ENCODE measurements around the gene CCDC33.

Gene CCDC33

DNA sequence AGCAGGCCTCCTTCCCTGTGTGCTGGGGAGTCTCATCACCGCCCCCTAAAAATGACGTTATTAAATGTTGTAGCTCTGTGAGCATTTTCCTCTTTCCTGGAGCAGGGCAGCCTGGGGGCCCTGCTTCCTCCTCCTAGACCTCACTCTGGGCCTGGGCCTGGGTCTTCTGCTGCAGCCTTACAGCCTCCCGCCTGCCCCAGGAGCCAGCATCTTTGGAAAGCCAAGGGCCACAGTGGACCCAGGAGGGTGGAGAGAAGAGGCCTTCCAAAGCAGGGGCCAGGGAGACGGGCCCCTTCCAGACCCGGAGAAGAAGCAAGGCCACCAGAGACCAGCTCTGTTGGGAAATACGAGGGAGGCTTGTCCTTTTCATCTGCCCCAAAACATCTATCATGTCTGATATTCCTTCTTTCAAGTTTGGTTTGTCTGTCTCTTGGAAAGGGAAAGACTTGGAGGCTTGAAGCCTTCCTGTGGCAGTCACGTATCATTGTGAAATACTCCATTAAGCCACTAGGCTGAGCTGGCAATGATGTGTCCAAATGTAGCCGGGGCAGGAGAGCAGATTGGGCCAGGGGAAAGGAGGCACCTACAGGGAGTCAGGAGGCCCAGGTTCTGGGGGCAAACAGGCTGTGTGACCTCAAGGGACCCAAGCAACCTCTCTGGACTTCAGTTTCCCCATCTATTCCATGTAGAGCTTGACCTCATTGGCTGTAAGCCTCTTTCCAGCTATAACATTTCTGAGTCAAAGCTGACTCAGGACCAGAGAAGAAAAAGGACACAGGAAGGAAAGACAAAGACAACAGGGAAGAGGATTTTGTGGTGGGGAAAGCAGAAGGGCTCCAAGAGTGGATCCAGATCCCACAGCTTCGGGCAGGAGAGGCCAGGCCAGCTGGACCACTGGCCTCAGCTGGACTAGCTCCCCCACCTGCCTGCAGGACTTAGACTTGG lies 100.2 kb downstream of the CCDC33 start:
- TF ChIP-seq GATA3 (IDR thresholded peaks at IDR 0.05; ENCODE audit: low read depth, low read length) = no peak

DNA sequence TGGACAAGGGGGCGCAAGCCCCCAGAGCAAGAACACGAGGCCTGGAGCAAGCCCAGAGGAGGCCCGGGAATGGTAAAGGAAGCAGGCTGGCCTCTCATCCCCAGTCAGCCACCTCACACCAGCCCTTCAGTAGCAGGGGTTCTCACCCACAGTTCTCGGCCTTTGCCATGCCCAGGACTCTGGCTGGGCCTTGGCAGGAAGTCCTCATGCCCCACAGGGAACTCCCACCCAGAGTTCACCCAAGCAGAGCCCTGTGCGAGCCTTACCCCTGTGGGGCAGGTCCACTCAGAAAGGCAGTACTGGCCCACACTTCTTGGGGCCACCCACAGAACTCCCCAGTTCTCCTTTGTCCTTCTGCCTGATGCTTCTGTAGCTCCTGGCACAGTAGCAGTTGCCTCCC lies 101.0 kb downstream of the CCDC33 start:
- TF ChIP-seq GATA2 (IDR thresholded peaks at IDR 0.05; ENCODE audit: low read depth, low read length) (no peak), GATA3 (IDR thresholded peaks at IDR 0.05; ENCODE audit: low read depth, low read length) (no peak)

DNA sequence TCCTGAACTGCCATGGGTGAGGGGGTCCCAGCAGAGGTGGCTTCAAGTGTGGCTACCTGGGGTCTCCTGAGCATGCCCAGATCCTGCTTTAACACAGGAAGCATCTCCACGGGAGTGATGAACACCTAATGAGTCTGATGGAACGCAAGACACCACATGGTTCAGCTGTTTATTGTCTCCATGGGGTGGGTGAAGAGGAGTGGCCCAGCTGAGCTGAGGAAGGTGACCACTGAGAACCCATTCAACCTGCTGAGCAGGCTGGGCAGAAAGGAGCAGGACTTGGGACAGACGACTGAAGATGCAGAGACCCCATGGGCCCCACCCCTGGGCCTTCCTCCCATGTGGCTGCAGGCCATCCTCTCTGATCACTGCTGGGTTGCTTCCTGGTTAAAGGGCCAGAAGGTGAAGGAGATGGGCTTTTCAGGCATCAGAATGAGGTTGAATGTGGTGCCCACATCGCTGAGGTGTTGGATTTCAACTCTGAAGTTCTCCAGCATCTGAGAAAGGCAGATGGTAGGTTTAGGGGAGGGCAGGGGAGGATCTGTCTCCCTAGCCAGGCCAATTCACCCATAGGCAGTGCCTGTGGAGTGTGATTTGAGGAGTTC lies 101.6 kb downstream of the CCDC33 start:
- TF ChIP-seq GATA3 (IDR thresholded peaks at IDR 0.05; ENCODE audit: low read depth, low read length) = no peak
- no peak for TF ChIP-seq GATA2 (IDR thresholded peaks at IDR 0.05; ENCODE audit: low read depth, low read length)

DNA sequence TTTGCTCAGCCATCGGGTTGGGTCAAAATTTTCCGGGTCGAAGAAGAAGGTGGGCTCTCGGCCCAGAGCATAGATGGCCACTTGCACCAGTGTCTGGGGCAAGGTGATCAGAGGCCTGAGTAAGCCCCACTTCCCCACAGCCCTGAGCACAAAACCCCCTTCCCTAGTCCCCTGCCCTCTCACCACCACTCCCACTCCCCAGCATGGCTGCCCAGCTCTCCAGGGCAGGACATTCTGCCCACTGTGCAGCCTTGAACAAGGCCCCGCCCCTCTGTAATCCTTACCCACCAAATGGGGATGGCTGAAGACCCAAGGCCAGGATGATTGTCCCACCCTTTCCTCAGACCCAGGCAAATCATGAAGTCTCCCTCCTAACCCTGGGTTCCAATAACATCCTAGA lies 102.5 kb downstream of the CCDC33 start:
- TF ChIP-seq GATA2 (IDR thresholded peaks at IDR 0.05; ENCODE audit: low read depth, low read length) = no peak
- no peak for TF ChIP-seq GATA3 (IDR thresholded peaks at IDR 0.05; ENCODE audit: low read depth, low read length)

DNA sequence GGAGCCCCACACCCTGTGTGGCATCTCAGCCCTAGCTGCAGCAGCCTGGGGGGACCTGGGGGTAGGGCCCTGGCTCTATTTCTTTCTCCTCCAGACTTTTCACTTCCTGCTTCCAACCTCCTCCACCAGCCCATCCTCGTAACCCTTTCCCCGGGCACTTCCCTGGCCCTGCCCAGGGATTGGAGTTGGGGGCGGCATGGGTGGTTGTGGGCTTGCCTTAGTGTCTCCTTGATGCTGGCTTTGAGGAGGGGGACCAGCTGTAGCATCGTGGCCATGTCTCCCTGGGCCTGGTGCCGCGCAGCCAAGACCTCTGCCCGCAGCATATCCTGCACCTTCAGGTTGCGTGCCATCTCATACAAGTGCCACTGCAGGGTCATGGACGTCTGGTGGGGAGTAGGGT lies 103.2 kb downstream of the CCDC33 start:
- TF ChIP-seq GATA2 (IDR thresholded peaks at IDR 0.05; ENCODE audit: low read depth, low read length) = no peak
- TF ChIP-seq GATA3 (IDR thresholded peaks at IDR 0.05; ENCODE audit: low read depth, low read length) = no peak

DNA sequence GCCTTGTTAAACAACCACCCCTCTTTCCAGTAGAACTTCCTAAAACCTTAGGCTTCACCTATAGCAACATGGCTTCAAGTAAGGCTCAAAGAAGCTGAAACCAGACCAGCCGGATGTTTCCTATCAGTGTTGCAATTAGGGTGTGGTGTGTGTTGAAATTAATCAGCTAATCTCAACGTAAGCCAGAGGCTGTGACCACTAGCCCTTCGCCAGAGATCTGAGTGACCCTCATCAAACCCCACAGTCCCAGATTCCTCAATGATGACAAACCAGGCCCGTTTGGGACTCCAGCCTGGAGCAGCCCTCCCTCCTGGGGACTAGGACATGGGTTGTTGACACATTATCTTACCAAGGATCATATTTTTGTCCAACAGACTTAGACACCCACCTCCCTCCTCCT lies 104.0 kb downstream of the CCDC33 start:
- TF ChIP-seq GATA3 (IDR thresholded peaks at IDR 0.05; ENCODE audit: low read depth, low read length) (no peak), GATA2 (IDR thresholded peaks at IDR 0.05; ENCODE audit: low read depth, low read length) (no peak)

DNA sequence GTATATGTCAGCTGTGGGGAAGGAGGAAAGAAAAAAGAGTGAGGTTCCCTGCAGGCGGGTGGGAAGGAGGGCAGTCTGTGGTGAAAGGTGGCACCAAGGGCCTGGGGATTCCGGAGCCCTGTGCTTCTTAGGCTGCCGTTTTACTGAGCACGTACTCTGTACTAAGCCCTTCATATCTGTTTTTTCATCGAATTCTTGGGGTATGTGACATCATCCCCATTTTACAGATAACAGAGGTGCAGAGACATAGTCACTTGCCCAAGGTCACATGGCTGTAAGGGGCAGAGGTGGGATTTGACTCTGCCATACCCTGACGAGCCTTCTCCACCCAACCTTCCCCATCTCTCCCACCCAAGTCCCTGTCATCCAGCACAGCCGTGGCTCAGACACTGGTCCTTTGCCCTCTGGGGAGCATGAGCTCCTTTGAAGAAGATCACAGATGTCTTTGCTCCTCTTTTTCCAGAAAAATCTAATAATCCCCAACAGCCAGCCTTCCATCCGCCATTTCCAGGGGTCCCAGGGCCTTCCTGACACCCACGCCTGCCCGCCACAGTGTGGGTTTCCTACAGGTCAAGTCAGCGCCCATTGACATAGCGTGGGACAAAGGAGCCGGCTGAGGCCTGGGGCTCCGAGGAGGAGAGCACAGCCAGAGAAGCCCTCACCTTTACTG lies 107.1 kb downstream of the CCDC33 start:
- TF ChIP-seq GATA2 (IDR thresholded peaks at IDR 0.05; ENCODE audit: low read depth, low read length) = no peak
- no peak for TF ChIP-seq GATA3 (IDR thresholded peaks at IDR 0.05; ENCODE audit: low read depth, low read length)

DNA sequence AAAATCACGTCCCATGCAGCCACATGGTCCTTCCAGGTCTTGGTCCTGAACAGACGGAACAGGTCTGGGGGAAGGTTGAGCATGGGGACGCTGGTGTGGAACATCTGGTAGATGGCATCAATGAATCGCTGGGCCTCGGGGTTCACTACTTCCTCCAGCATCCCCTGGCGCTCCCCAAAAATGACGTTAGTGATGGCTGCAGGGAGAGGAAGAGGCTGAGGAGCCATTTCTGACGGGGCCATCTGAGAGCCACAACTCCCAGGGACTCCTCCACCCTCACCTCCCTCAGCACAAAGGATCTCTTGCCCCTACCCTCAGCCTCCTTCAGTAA lies 107.6 kb downstream of the CCDC33 start:
- no peak for TF ChIP-seq GATA2 (IDR thresholded peaks at IDR 0.05; ENCODE audit: low read depth, low read length)
- TF ChIP-seq GATA3 (IDR thresholded peaks at IDR 0.05; ENCODE audit: low read depth, low read length) = no peak

DNA sequence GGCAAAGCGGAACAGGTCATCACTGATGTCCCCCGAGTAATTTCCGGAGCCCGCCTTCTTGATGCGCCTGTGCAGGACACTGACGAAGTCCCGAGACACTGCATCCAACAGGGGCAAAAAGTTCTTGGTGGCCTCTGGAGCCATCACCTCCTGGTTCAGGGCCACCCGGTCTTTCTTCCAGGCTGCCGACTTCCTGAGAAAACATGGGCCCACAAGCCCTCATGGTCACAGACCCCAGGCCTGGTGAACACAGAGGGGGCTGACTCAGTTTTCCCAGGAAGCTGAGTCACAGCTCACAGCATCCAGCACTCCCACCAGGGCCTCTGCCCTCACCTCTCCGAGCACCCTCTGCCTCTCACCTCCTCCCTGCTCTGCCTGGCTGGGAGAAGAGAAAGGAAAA lies 108.9 kb downstream of the CCDC33 start:
- TF ChIP-seq GATA2 (IDR thresholded peaks at IDR 0.05; ENCODE audit: low read depth, low read length) (no peak), GATA3 (IDR thresholded peaks at IDR 0.05; ENCODE audit: low read depth, low read length) (no peak)

DNA sequence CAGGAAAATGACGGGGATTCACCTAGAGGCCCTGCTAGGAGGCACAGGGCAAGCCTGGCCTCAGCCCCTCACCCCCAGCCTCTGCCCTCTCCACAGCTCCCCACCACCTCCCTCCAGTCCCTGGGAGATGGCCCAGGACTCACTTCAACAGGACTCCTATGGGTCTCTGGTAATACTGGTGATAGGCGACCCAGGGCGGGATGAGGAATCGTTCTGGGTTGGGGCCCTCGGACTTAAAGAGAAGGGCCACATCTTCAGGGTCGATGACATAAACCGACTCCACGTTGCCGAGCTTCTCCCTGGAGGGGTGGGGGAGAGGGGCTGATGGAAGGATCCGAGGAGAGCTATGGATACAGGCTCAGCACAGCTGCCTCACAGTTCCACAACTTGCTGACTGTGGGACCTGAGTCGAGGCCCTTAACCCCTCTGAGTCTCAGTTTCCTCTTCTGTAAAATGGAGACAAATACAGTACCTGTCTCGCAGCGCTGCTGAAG lies 111.7 kb downstream of the CCDC33 start:
- no peak for TF ChIP-seq GATA3 (IDR thresholded peaks at IDR 0.05; ENCODE audit: low read depth, low read length)
- no peak for TF ChIP-seq GATA2 (IDR thresholded peaks at IDR 0.05; ENCODE audit: low read depth, low read length)

DNA sequence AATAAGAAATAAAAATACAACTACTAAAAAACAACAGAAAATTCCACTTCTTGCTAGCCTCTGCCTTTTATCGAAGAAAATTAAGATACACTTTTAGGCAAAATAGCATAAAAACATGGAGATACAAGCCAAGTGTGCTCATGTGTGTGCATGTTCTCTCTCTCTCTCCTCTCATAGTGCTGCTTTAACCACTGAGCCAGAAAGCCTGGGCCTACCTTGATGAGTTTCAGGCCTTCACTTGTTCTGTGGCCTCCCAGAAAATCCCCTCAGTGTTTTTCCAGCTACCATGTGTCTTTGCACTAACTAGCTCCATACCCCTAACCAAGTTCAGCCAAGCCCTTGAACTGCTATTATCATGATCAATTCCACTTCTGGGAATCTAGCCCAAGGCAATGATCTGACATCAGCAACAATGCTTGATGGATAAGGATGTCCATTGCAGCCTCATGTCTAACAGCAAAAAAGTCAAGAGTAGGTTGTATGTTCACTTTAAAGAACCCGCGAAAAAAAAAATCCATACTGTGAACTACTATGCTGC lies 113.2 kb downstream of the CCDC33 start:
- no peak for TF ChIP-seq GATA3 (IDR thresholded peaks at IDR 0.05; ENCODE audit: low read depth, low read length)
- TF ChIP-seq GATA2 (IDR thresholded peaks at IDR 0.05; ENCODE audit: low read depth, low read length) = no peak

DNA sequence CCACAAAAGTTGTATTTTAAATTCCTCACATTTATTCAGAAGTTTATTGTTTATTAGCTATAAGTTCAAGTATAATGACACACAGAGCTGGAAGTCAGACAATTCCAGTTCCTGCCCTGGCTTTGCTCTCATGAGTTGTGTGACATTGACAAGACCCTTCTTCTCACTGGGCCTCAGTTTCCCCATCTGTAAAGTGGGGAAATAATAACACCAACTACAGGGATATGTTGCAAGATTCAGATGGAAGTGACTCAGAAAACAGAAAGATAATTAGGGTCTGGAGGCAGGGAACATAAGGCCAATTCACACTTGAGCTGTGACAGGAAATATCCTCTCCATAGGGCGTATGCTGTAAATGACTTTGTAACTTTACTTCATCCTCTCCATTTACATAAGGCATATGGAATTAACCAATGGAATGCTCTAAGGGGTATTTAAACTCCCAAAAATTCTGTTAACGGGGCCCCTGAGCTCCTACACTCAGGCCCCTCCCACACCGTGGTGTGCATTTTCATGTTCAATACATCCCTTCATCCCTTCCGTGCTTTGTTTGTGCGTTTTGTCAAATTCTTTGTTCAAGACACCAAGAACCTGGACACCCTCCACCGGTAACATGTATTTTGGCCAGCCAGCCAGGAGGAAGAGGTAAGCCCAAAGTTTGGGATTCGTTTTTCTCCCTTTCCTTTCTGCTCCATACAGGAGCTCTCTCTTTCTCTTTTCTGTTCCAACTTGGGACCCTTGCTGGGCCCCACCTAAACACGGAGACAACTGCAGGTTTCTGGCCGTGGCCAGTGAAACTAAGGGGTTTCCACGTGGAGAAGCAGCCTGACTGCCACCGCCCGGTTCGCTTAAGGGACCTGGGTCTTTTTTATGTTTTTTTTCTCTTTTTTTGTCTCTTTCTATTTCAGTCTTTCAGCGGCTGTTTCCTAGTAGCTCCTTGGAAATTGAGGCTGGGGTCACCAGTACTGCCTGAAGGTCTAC lies 114.5 kb downstream of the CCDC33 start:
- TF ChIP-seq GATA2 (IDR thresholded peaks at IDR 0.05; ENCODE audit: low read depth, low read length) (no peak), GATA3 (IDR thresholded peaks at IDR 0.05; ENCODE audit: low read depth, low read length) (no peak)

DNA sequence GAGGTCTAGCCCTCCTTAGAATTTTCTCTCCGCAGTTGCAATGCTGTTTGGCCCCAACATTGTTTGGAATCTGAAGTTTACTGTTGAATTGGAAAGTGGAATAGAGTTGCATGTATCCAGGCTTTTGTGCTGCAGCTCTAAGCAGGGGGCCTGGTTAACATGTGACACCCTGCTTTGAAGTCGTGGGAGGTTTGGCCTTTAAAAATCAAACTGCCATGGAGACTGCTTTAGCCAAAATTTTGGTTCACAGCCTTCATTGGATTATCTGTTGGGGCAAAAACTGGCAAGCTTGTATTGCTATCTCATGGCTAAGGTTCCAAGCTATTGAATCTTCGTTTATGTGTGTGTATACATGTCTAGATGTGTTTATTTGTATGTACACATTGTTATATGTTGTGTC lies 115.5 kb downstream of the CCDC33 start:
- no peak for TF ChIP-seq GATA2 (IDR thresholded peaks at IDR 0.05; ENCODE audit: low read depth, low read length)
- TF ChIP-seq GATA3 (IDR thresholded peaks at IDR 0.05; ENCODE audit: low read depth, low read length) = no peak
